ENCODE results near the gene LRRC23.
"Not testable (repeated sequence)": the region's sequence is repeated elsewhere in the genome, so short reads cannot be mapped to it uniquely, and the experiment has no call there.

Gene LRRC23

GRCh38 chr12:6872073-6873048 is 32.3 kb upstream of the LRRC23 start:
- peak; percentile 65 to 91 (median 72) for DNase-seq (ENCODE audit: low read depth in 2 of 3, low spot score in 2 of 3)

- peak; percentile 94 to 100 (median 98) for DNase-seq (ENCODE audit: low read depth in 2 of 3, low spot score in 2 of 3)
Measured at GRCh38 chr12:6873094-6874014, 31.3 kb upstream of the LRRC23 start, which contains the start of gene SPSB2. Gene SPSB2, minus strand, starts transcription at chr12:6873303. Its CDS starts 402 bp downstream, at chr12:6872901.

- not testable (repeated sequence) for DNase-seq (ENCODE audit: low read depth in 2 of 3, low spot score in 2 of 3)
Measured at GRCh38 chr12:6874015-6874368, 30.6 kb upstream of the LRRC23 start.

GRCh38 chr12:6879824-6880223 is 24.8 kb upstream of the LRRC23 start:
- not testable (repeated sequence) for DNase-seq (ENCODE audit: low read depth in 2 of 3, low spot score in 2 of 3)

- DNase-seq (ENCODE audit: low read depth in 2 of 3, low spot score in 2 of 3): no peak
Measured at GRCh38 chr12:6883252-6883651, 21.4 kb upstream of the LRRC23 start.

- DNase-seq (ENCODE audit: low read depth in 2 of 3, low spot score in 2 of 3): no peak
Measured at GRCh38 chr12:6883683-6884082, 20.9 kb upstream of the LRRC23 start.

- no peak for DNase-seq (ENCODE audit: low read depth in 2 of 3, low spot score in 2 of 3)
Measured at GRCh38 chr12:6884539-6884938, 20.1 kb upstream of the LRRC23 start.

GRCh38 chr12:6886206-6886999 is 18.2 kb upstream of the LRRC23 start:
- DNase-seq (ENCODE audit: low read depth in 2 of 3, low spot score in 2 of 3): not testable (repeated sequence)

- no peak for DNase-seq (ENCODE audit: low read depth in 2 of 3, low spot score in 2 of 3)
Measured at GRCh38 chr12:6887460-6887859, 17.2 kb upstream of the LRRC23 start.

GRCh38 chr12:6888360-6888759 is 16.3 kb upstream of the LRRC23 start:
- DNase-seq (ENCODE audit: low read depth in 2 of 3, low spot score in 2 of 3): no peak

- DNase-seq (ENCODE audit: low read depth in 2 of 3, low spot score in 2 of 3): not testable (repeated sequence)
Measured at GRCh38 chr12:6888794-6889193, 15.8 kb upstream of the LRRC23 start.

- DNase-seq (ENCODE audit: low read depth in 2 of 3, low spot score in 2 of 3): not testable (repeated sequence)
Measured at GRCh38 chr12:6889775-6890573, 14.6 kb upstream of the LRRC23 start.

- DNase-seq (ENCODE audit: low read depth in 2 of 3, low spot score in 2 of 3): peak; percentile 93 to 98 (median 97)
Measured at GRCh38 chr12:6890789-6891645, 13.6 kb upstream of the LRRC23 start.

GRCh38 chr12:6891646-6892001 is 13.0 kb upstream of the LRRC23 start:
- no peak for DNase-seq (ENCODE audit: low read depth in 2 of 3, low spot score in 2 of 3)

- DNase-seq (ENCODE audit: low read depth in 2 of 3, low spot score in 2 of 3): not testable (repeated sequence)
Measured at GRCh38 chr12:6892683-6893082, 11.9 kb upstream of the LRRC23 start.

GRCh38 chr12:6894321-6894720 is 10.3 kb upstream of the LRRC23 start:
- DNase-seq (ENCODE audit: low read depth in 2 of 3, low spot score in 2 of 3): no peak

- no peak for DNase-seq (ENCODE audit: low read depth in 2 of 3, low spot score in 2 of 3)
Measured at GRCh38 chr12:6896846-6897435, 7.7 kb upstream of the LRRC23 start.

GRCh38 chr12:6899427-6899826 is 5.2 kb upstream of the LRRC23 start:
- DNase-seq (ENCODE audit: low read depth in 2 of 3, low spot score in 2 of 3): no peak

All from activated CD8-positive, alpha-beta memory T cell treated with anti-CD3 and anti-CD28 coated beads for 48 hours (primary cell).